Measurements from ENCODE around the gene YOD1. TPM values are rescaled to one million over a fixed set of nuclear protein-coding genes. Genes with fewer than 3 reads are reported as not detected.
A peak's percentile ranks its signal among the peaks of the same experiment; 100 is the strongest.

YOD1 gene
- total and polyA plus RNA-seq, 8 donors: 7.3 to 15.0 (median 13.0) TPM

- H3K9me3 ChIP-seq: no peaks in the 10 kb centered on the region
- DNase-seq (no peak), ATAC-seq (no peak)
- no peaks in the 10 kb centered on the region for H3K36me3 ChIP-seq
- intact Hi-C loops (cut with DNase I): no loop called here
- H3K27ac ChIP-seq: no peak overlapping the region
- no peaks in the 10 kb centered on the region for H3K4me1 ChIP-seq
- no peak overlapping the region for H3K4me3 ChIP-seq
- no peak for TF ChIP-seq CTCF (IDR thresholded peaks at IDR 0.05)
- peaks cover 0 to 14% of the 10 kb centered on the region in 2 donors for H3K27me3 ChIP-seq
Observed at GRCh38 chr1:207036865-207037264, 14.1 kb downstream of the YOD1 start.

- no peak for ATAC-seq
Observed at GRCh38 chr1:207035877-207036551, 15.0 kb downstream of the YOD1 start.

GRCh38 chr1:207034998-207035397 lies 16.0 kb downstream of the YOD1 start:
- intact Hi-C loops (cut with DNase I): no loop called here
- Histone ChIP-seq H3K9me3 (no peaks in the 10 kb centered on the region), H3K4me1 (no peaks in the 10 kb centered on the region), H3K36me3 (no peaks in the 10 kb centered on the region), H3K4me3 (no peak overlapping the region), H3K27ac (no peak overlapping the region), H3K27me3 (peaks cover 0 to 24% of the 10 kb centered on the region in 2 donors)
- ATAC-seq (no peak), DNase-seq (no peak)
- no peak for TF ChIP-seq CTCF (IDR thresholded peaks at IDR 0.05)

More at GRCh38 chr1:207035877-207036551, 15.0 kb downstream of the YOD1 start:
- Histone ChIP-seq H3K36me3 (no peaks in the 10 kb centered on the region), H3K9me3 (no peaks in the 10 kb centered on the region), H3K27me3 (peaks cover 0 to 21% of the 10 kb centered on the region in 2 donors), H3K27ac (no peak overlapping the region), H3K4me3 (no peak overlapping the region), H3K4me1 (no peaks in the 10 kb centered on the region)
- intact Hi-C loops (cut with DNase I): no loop called here
- DNase-seq: no peak
- no peak for TF ChIP-seq CTCF (IDR thresholded peaks at IDR 0.05)

- H3K27ac ChIP-seq: no peak overlapping the region
- no peaks in the 10 kb centered on the region for H3K36me3 ChIP-seq
- H3K4me3 ChIP-seq: no peak overlapping the region
- DNase-seq (no peak), ATAC-seq (no peak)
- intact Hi-C loops (cut with DNase I): no loop called here
- H3K9me3 ChIP-seq: no peaks in the 10 kb centered on the region
- H3K27me3 ChIP-seq: peaks cover 0 to 24% of the 10 kb centered on the region in 2 donors
- H3K4me1 ChIP-seq: no peaks in the 10 kb centered on the region
- no peak for TF ChIP-seq CTCF (IDR thresholded peaks at IDR 0.05)
Observed at GRCh38 chr1:207034208-207034607, 16.8 kb downstream of the YOD1 start.

GRCh38 chr1:207033302-207033701 lies 17.7 kb downstream of the YOD1 start:
- Histone ChIP-seq H3K9me3 (no peaks in the 10 kb centered on the region), H3K4me3 (no peak overlapping the region), H3K36me3 (no peaks in the 10 kb centered on the region), H3K4me1 (no peaks in the 10 kb centered on the region), H3K27me3 (peaks cover 0 to 24% of the 10 kb centered on the region in 2 donors), H3K27ac (peak overlapping the region in 1 of 2 donors; percentile 49)
- intact Hi-C loops (cut with DNase I): no loop called here
- TF ChIP-seq CTCF (IDR thresholded peaks at IDR 0.05): no peak
- ATAC-seq (no peak), DNase-seq (no peak)
